Endodermal cell (in vitro differentiated cells): ENCODE data around the gene TPD52L2. TPM values are rescaled to one million over a fixed set of nuclear protein-coding genes. Genes with fewer than 3 reads are reported as not detected.

Source experiments
- DNase-seq: peaks from one replicate; pipeline ENCODE4 v3.0.0-alpha.2; 2017
- H3K27ac ChIP-seq: 2 replicates; pipeline ENCODE4 v1.5.1; 2013; ENCODE audit warnings: mild to moderate bottlenecking, low read depth, low read length, moderate library complexity
- H3K27me3 ChIP-seq: 2 replicates; pipeline ENCODE4 v1.6.1; 2013; ENCODE audit warnings: mild to moderate bottlenecking, low read length, moderate library complexity; ENCODE audit not compliant: insufficient read depth, control insufficient read depth, poor library complexity, severe bottlenecking
- H3K36me3 ChIP-seq: 2 replicates; pipeline ENCODE4 v1.7.0; 2013; ENCODE audit warnings: mild to moderate bottlenecking, low read length, moderate library complexity; ENCODE audit not compliant: control insufficient read depth, insufficient read depth
- H3K4me1 ChIP-seq: one replicate; pipeline ENCODE4 v1.7.0; 2013; ENCODE audit warnings: low read length; ENCODE audit not compliant: control insufficient read depth, insufficient read depth
- H3K4me3 ChIP-seq: 2 replicates; pipeline ENCODE4 v1.5.1; 2013; ENCODE audit warnings: mild to moderate bottlenecking, low read length, moderate library complexity
- H3K9ac ChIP-seq: 2 replicates; pipeline ENCODE4 v1.6.1; 2013; ENCODE audit warnings: mild to moderate bottlenecking, low read length, moderate library complexity; ENCODE audit not compliant: poor library complexity, severe bottlenecking; ENCODE audit errors: extremely low read depth
- H3K9me3 ChIP-seq: 2 replicates; pipeline ENCODE4 v1.6.1; 2013; ENCODE audit warnings: mild to moderate bottlenecking, low read length, moderate library complexity; ENCODE audit not compliant: control insufficient read depth
- H3K27ac Mint-ChIP-seq: 2 replicates; pipeline ENCODE4 v1.8.0; 2020; ENCODE audit warnings: mixed read lengths
- H3K27me3 Mint-ChIP-seq: 2 replicates; pipeline ENCODE4 v1.8.0; 2021; ENCODE audit warnings: mild to moderate bottlenecking, mixed read lengths; ENCODE audit not compliant: insufficient read depth
- H3K36me3 Mint-ChIP-seq: 2 replicates; pipeline ENCODE4 v1.8.0; 2020; ENCODE audit warnings: low read depth, mixed read lengths
- H3K4me1 Mint-ChIP-seq: 2 replicates; pipeline ENCODE4 v1.8.0; 2020; ENCODE audit warnings: mixed read lengths
- H3K4me3 Mint-ChIP-seq: 2 replicates; pipeline ENCODE4 v1.8.0; 2020; ENCODE audit warnings: mild to moderate bottlenecking, moderate library complexity, mixed read lengths
- H3K9me3 Mint-ChIP-seq: 2 replicates; pipeline ENCODE4 v1.8.0; 2020; ENCODE audit warnings: mild to moderate bottlenecking, mixed read lengths
- CTCF ChIP-seq: fragments of 200-600 bp; sonication (generic); conservative IDR thresholded peaks from 2 replicates; pipeline ENCODE4 v1.5.0; 2021; ENCODE audit warnings: antibody characterized with exemption, mild to moderate bottlenecking
- WGBS, 2 experiments: methylation state at CpG; one replicate each; pipeline versions ENCODE4 v1.1.5 to v1.1.7; 2013; ENCODE audit warnings: missing lambda C conversion rate in 2 of 2, mixed read lengths in 1 of 2; ENCODE audit not compliant: insufficient coverage in 1 of 2, insufficient read length in 1 of 2; 5-methylcytosine and 5-hydroxymethylcytosine counted together
- total RNA-seq, 2 donors: library from RNA; stranded (reverse); fragmentation: NEBNext Ultra II Directional in 1 of 2; extraction: Animal tissue kit (Norgen Biotek cat#: 25700) in 1 of 2; gene quantifications; 2 replicates in 1 of 2; 3 replicates in 1 of 2; pipeline ENCODE4 v1.2.1, GENCODE V29; 2021

Gene TPD52L2
- total RNA-seq, 2 donors from 2014 or later: 68.3 to 85.2 TPM

- Mint-ChIP-seq H3K27me3 (peaks cover 32% of the 10 kb centered on the region), H3K4me3 (peak overlapping the region; percentile 62), H3K9me3 (no peaks in the 10 kb centered on the region), H3K36me3 (no peaks in the 10 kb centered on the region), H3K27ac (no peak overlapping the region), H3K4me1 (peaks cover 30% of the 10 kb centered on the region)
- peaks cover 7% of the 10 kb centered on the region for H3K4me1 ChIP-seq
- DNase-seq: peak; percentile 68
- H3K4me3 ChIP-seq: peak overlapping the region; percentile 85
- TF ChIP-seq CTCF: no peak
- H3K36me3 ChIP-seq: no peaks in the 10 kb centered on the region
- no peaks in the 10 kb centered on the region for H3K9me3 ChIP-seq
- H3K27ac ChIP-seq: no peak overlapping the region
- peak overlapping the region; percentile 56 for H3K9ac ChIP-seq
- H3K27me3 ChIP-seq: peaks cover 9% of the 10 kb centered on the region
- WGBS, 2 experiments: 0 to 1% methylated on average over 48 to 99 of the region's 99 CpGs
These were observed 34.9 kb upstream of the TPD52L2 start for GRCh38 chr20:63829945-63830835.

GRCh38 chr20:63830841-63831588 lies 34.1 kb upstream of the TPD52L2 start, which contains the start of gene ZBTB46:
Gene ZBTB46 (minus strand): TSS chr20:63831264. CDS start chr20:63790757, 40,507 bp downstream.
- Mint-ChIP-seq H3K4me1 (peaks cover 25% of the 10 kb centered on the region), H3K36me3 (no peaks in the 10 kb centered on the region), H3K9me3 (no peaks in the 10 kb centered on the region), H3K27me3 (peaks cover 32% of the 10 kb centered on the region), H3K4me3 (peak within 1 kb of the TSS; percentile 62), H3K27ac (no peak within 1 kb of the TSS)
- peak; percentile 66 for DNase-seq
- WGBS, 2 experiments: 0% methylated on average over 2 to 147 of the region's 147 CpGs
- H3K4me3 ChIP-seq: peak within 1 kb of the TSS; percentile 85
- no peaks in the 10 kb centered on the region for H3K9me3 ChIP-seq
- no peak within 1 kb of the TSS for H3K27ac ChIP-seq
- no peaks in the 10 kb centered on the region for H3K36me3 ChIP-seq
- H3K9ac ChIP-seq: peak within 1 kb of the TSS; percentile 56
- TF ChIP-seq CTCF: no peak
- H3K4me1 ChIP-seq: peaks cover 7% of the 10 kb centered on the region
- peaks cover 9% of the 10 kb centered on the region for H3K27me3 ChIP-seq

GRCh38 chr20:63831646-63831992 lies 33.5 kb upstream of the TPD52L2 start:
- H3K4me3 Mint-ChIP-seq: peak overlapping the region; percentile 50
- no peak overlapping the region for H3K9ac ChIP-seq
- H3K27ac Mint-ChIP-seq: no peak overlapping the region
- H3K27me3 ChIP-seq: peaks cover 9% of the 10 kb centered on the region
- H3K4me3 ChIP-seq: peak overlapping the region; percentile 62
- peaks cover 25% of the 10 kb centered on the region for H3K4me1 Mint-ChIP-seq
- H3K9me3 Mint-ChIP-seq: no peaks in the 10 kb centered on the region
- no peak for TF ChIP-seq CTCF
- peaks cover 7% of the 10 kb centered on the region for H3K4me1 ChIP-seq
- H3K27me3 Mint-ChIP-seq: peaks cover 30% of the 10 kb centered on the region
- H3K36me3 ChIP-seq: no peaks in the 10 kb centered on the region
- no peaks in the 10 kb centered on the region for H3K9me3 ChIP-seq
- 1 to 3% methylated on average over 6 to 55 of the region's 55 CpGs for WGBS, 2 experiments
- no peak for DNase-seq
- no peak overlapping the region for H3K27ac ChIP-seq
- H3K36me3 Mint-ChIP-seq: no peaks in the 10 kb centered on the region
